ENCODE measurements around the gene AKNAD1.

AKNAD1 gene

GRCh38 chr1:108862017-108862610 is 5.2 kb upstream of the AKNAD1 start:
- POLR2A ChIA-PET = interaction anchor here (1.1 kb wide), 1 partner anchor 238 kb away, joined by 5 read pairs; no protein-coding TSS in a partner anchor
- no peak for TF ChIP-seq MZF1 (tag by site-specific recombination; IDR thresholded peaks at IDR 0.05; ENCODE audit: borderline replicate concordance)
- no peak for TF ChIP-seq KLF10 (tag by site-specific recombination; IDR thresholded peaks at IDR 0.05)
- peak; percentile 96 for TF ChIP-seq SP7 (tag by site-specific recombination; IDR thresholded peaks at IDR 0.05)
- TF ChIP-seq, protein P1, sequence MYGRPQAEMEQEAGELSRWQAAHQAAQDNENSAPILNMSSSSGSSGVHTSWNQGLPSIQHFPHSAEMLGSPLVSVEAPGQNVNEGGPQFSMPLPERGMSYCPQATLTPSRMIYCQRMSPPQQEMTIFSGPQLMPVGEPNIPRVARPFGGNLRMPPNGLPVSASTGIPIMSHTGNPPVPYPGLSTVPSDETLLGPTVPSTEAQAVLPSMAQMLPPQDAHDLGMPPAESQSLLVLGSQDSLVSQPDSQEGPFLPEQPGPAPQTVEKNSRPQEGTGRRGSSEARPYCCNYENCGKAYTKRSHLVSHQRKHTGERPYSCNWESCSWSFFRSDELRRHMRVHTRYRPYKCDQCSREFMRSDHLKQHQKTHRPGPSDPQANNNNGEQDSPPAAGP (tag by site-specific recombination; IDR thresholded peaks at IDR 0.05) = no peak
- no peak for TF ChIP-seq ZNF10 (tag by site-specific recombination; IDR thresholded peaks at IDR 0.05)
- TF ChIP-seq PRDM6 (tag by site-specific recombination; IDR thresholded peaks at IDR 0.05) = 0 out of 2 replicates have a peak, but pooled peaks have one; percentile 56
- no peaks in the 10 kb centered on the region for H3K9me3 ChIP-seq (ENCODE audit: control insufficient read depth, insufficient read depth, low read depth, low read length)

GRCh38 chr1:108861566-108861965 is 4.7 kb upstream of the AKNAD1 start:
- TF ChIP-seq ZNF2 (tag by site-specific recombination; IDR thresholded peaks at IDR 0.05) = no peak
- no peak for TF ChIP-seq ZNF211 (tag by site-specific recombination; IDR thresholded peaks at IDR 0.05; ENCODE audit: low read depth)
- TF ChIP-seq ZNF610 (tag by site-specific recombination; IDR thresholded peaks at IDR 0.05; ENCODE audit: borderline replicate concordance) = no peak
- TF ChIP-seq ZNF138 (tag by site-specific recombination; IDR thresholded peaks at IDR 0.05; ENCODE audit: borderline replicate concordance) = no peak
- no peak for TF ChIP-seq ZNF302 (tag by site-specific recombination; IDR thresholded peaks at IDR 0.05; ENCODE audit: low read depth)
- TF ChIP-seq ZNF23 (tag by site-specific recombination; IDR thresholded peaks at IDR 0.05; ENCODE audit: borderline replicate concordance) = no peak
- no peak for TF ChIP-seq EGR2 (tag by site-specific recombination; IDR thresholded peaks at IDR 0.05; ENCODE audit: low read depth)
- no peak for TF ChIP-seq ZBTB11 (tag by site-specific recombination; conservative IDR thresholded peaks at IDR 0.05; ENCODE audit: low read depth)
- no peak for TF ChIP-seq ZBTB7A (tag by site-specific recombination; IDR thresholded peaks at IDR 0.05; ENCODE audit: low read depth)
- TF ChIP-seq ZFP37 (tag by site-specific recombination; IDR thresholded peaks at IDR 0.05) = no peak
- no peak for TF ChIP-seq ZNF777 (tag by site-specific recombination; IDR thresholded peaks at IDR 0.05; ENCODE audit: borderline replicate concordance)
- CTCF ChIA-PET = interaction anchor here (0.8 kb wide), 1 partner anchor 9 kb away, joined by 3 read pairs; no protein-coding TSS in a partner anchor
- Histone ChIP-seq H3K36me3 (ENCODE audit: control insufficient read depth in 2 of 2, insufficient read depth in 1 of 2, low read length in 2 of 2) (no peaks in the 10 kb centered on the region), H3K4me3 (ENCODE audit: low read depth, low read length) (no peak overlapping the region), H3K27ac (ENCODE audit: extremely low read depth, low read depth, low read length) (no peak overlapping the region), H3K4me1 (ENCODE audit: control insufficient read depth, insufficient read depth, low read length) (no peaks in the 10 kb centered on the region), H3K9me3 (ENCODE audit: control insufficient read depth, insufficient read depth, low read depth, low read length) (no peaks in the 10 kb centered on the region)
- POLR2A ChIA-PET = no interaction called here

More at GRCh38 chr1:108862017-108862610, 5.2 kb upstream of the AKNAD1 start:
- Histone ChIP-seq H3K36me3 (ENCODE audit: control insufficient read depth in 2 of 2, insufficient read depth in 1 of 2, low read length in 2 of 2) (no peaks in the 10 kb centered on the region), H3K4me3 (ENCODE audit: low read depth, low read length) (no peak overlapping the region), H3K27ac (ENCODE audit: extremely low read depth, low read depth, low read length) (no peak overlapping the region), H3K4me1 (ENCODE audit: control insufficient read depth, insufficient read depth, low read length) (no peaks in the 10 kb centered on the region)
- CTCF ChIA-PET = interaction anchor here (0.8 kb wide), 1 partner anchor 10 kb away, joined by 3 read pairs; no protein-coding TSS in a partner anchor
